Activated naive CD8-positive, alpha-beta T cell treated with anti-CD3 and anti-CD28 coated beads, Interleukin-2, amount 50 U/mL, for 16 hours (primary cell): ENCODE data around the gene AP2A2.

ENCODE experiments used
- DNase-seq: peaks from one replicate; pipeline ENCODE4 v3.0.0-alpha.2; 2020; ENCODE audit warnings: low read depth, low spot score

Gene AP2A2

GRCh38 chr11:1055990-1056771 is 130.5 kb downstream of the AP2A2 start:
- no peak for DNase-seq

- DNase-seq, result no peak
These were observed 132.1 kb downstream of the AP2A2 start for GRCh38 chr11:1057806-1058205.

- DNase-seq, result no peak
These were observed 134.1 kb downstream of the AP2A2 start for GRCh38 chr11:1059759-1060158.

GRCh38 chr11:1060410-1060809 is 134.7 kb downstream of the AP2A2 start:
- no peak for DNase-seq

GRCh38 chr11:1060852-1061616 is 135.4 kb downstream of the AP2A2 start:
- no peak for DNase-seq
